Measurements from ENCODE around the gene GRID1. TPM values are rescaled to one million over a fixed set of nuclear protein-coding genes. Genes with fewer than 3 reads are reported as not detected.

The GRID1 gene
- total RNA-seq, 1 donor = not detected

- DNase-seq (ENCODE audit: low read depth) = no peak
- TF ChIP-seq, protein P1, sequence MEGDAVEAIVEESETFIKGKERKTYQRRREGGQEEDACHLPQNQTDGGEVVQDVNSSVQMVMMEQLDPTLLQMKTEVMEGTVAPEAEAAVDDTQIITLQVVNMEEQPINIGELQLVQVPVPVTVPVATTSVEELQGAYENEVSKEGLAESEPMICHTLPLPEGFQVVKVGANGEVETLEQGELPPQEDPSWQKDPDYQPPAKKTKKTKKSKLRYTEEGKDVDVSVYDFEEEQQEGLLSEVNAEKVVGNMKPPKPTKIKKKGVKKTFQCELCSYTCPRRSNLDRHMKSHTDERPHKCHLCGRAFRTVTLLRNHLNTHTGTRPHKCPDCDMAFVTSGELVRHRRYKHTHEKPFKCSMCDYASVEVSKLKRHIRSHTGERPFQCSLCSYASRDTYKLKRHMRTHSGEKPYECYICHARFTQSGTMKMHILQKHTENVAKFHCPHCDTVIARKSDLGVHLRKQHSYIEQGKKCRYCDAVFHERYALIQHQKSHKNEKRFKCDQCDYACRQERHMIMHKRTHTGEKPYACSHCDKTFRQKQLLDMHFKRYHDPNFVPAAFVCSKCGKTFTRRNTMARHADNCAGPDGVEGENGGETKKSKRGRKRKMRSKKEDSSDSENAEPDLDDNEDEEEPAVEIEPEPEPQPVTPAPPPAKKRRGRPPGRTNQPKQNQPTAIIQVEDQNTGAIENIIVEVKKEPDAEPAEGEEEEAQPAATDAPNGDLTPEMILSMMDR (IDR thresholded peaks at IDR 0.05; ENCODE audit: insufficient read depth, low read length) = no peak
Observed at GRCh38 chr10:85609509-85609908, 757.1 kb downstream of the GRID1 start.

GRCh38 chr10:85608706-85609105, 757.9 kb downstream of the GRID1 start:
- DNase-seq (ENCODE audit: low read depth) = no peak
- TF ChIP-seq, protein P1 (IDR thresholded peaks at IDR 0.05; ENCODE audit: insufficient read depth, low read length) = no peak
- H3K4me3 ChIP-seq (ENCODE audit: low read depth, low read length) = no peak overlapping the region

More at GRCh38 chr10:85609509-85609908, 757.1 kb downstream of the GRID1 start:
- no peak overlapping the region for H3K4me3 ChIP-seq (ENCODE audit: low read depth, low read length)

- no peak overlapping the region for H3K4me3 ChIP-seq (ENCODE audit: low read depth, low read length)
- no peak for DNase-seq (ENCODE audit: low read depth)
- TF ChIP-seq, protein P1 (IDR thresholded peaks at IDR 0.05; ENCODE audit: insufficient read depth, low read length) = no peak
Observed at GRCh38 chr10:85607043-85607695, 759.4 kb downstream of the GRID1 start.

DNA sequence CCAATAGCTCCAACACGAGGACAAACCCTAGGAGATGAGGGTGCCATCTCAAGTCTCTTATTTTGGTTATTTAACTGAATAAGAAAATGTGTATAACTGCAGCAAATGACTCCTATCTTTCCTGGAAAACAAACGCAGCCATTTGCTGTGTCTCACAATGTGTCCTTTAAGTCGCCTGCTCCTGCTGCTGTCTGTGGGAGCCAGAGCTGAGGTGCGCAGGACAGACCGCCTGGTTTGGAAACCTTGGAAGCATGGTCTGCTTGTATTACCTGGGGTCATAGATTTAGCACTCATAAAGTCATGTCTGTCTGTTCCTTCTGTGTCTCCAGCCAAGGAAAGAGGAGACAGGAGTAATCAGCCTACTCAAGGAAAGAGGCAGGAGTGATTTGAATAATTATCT, 760.2 kb downstream of the GRID1 start:
- DNase-seq (ENCODE audit: low read depth) = no peak
- no peak overlapping the region for H3K4me3 ChIP-seq (ENCODE audit: low read depth, low read length)
- TF ChIP-seq, protein P1 (IDR thresholded peaks at IDR 0.05; ENCODE audit: insufficient read depth, low read length) = no peak

- TF ChIP-seq, protein P1 (IDR thresholded peaks at IDR 0.05; ENCODE audit: insufficient read depth, low read length) = no peak
- no peak for DNase-seq (ENCODE audit: low read depth)
- no peak overlapping the region for H3K4me3 ChIP-seq (ENCODE audit: low read depth, low read length)
Observed at GRCh38 chr10:85604884-85605283, 761.7 kb downstream of the GRID1 start.

DNA sequence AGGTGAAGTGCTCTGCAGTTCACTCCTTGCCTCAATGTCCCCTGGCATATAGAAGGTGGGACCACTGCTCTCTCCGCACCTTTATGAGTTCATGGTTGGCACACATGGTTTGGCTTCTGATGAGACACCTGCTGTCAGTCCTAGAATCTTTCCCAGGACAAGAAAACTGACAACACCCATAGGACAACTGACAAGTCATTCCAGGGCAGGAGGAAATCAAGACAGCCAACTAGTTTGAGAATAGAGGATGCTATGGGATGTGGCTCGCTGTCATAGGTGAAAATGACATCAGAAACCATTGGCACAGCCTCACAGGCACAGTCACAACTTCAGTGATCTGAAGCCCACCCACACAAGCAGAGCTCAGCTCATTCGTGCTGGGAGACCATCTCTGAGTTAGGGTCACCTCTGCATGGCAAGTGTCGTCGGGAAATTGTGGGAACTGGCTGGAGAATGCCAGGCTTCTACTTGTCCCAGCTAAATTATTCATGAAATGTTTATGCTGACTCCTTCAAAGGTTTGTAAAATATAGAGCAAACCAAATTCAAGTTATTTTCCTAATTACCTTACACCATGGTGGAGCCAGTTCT, 762.4 kb downstream of the GRID1 start:
- no peak overlapping the region for H3K4me3 ChIP-seq (ENCODE audit: low read depth, low read length)
- TF ChIP-seq, protein P1 (IDR thresholded peaks at IDR 0.05; ENCODE audit: insufficient read depth, low read length) = no peak
- no peak for DNase-seq (ENCODE audit: low read depth)

Measured in fibroblast of the aortic adventitia (primary cell).